ENCODE measurements around the gene ACTR5. TPM values are rescaled to one million over a fixed set of nuclear protein-coding genes. Genes with fewer than 3 reads are reported as not detected.

Gene ACTR5
- polyA plus RNA-seq, 1 of the 3 experiments (the other 2 are of a cell fraction): 9.7 TPM

GRCh38 chr20:38762174-38762573 lies 13.9 kb downstream of the ACTR5 start:
- H3K4me3 ChIP-seq (ENCODE audit: low read depth in 2 of 2, low read length in 1 of 2): no peak overlapping the region
- no peaks in the 10 kb centered on the region for H3K27me3 ChIP-seq (ENCODE audit: insufficient read depth)
- no peak overlapping the region for H2AFZ ChIP-seq (ENCODE audit: low read depth)
- H3K27ac ChIP-seq (ENCODE audit: low read depth in 2 of 2, low read length in 1 of 2): no peak overlapping the region
- POLR2A ChIA-PET: no interaction called here
- H3K9ac ChIP-seq: no peak overlapping the region
- H3K9me2 ChIP-seq: no peaks in the 10 kb centered on the region
- CTCF ChIA-PET: interaction anchor here (1.6 to 15.8 kb wide), 3 partner anchors 11 to 129 kb away, joined by 7 to 321 read pairs (median 99); partner anchors contain the start of gene ACTR5
- H3K36me3 ChIP-seq (replicated peaks in 1 of 2; ENCODE audit: control insufficient read depth in 1 of 2, insufficient read depth in 2 of 2, low read length in 1 of 2): peaks cover 26 to 77% of the 10 kb centered on the region in 2 experiments
- H3F3A ChIP-seq (replicated peaks; ENCODE audit: insufficient read depth): no peaks in the 10 kb centered on the region
- no peaks in the 10 kb centered on the region for H4K20me1 ChIP-seq (ENCODE audit: insufficient read depth)
- TF ChIP-seq PBX3 (IDR thresholded peaks at IDR 0.05): no peak
- no peak for TF ChIP-seq GATA2 (CRISPR knock-in tag; IDR thresholded peaks at IDR 0.05)
- TF ChIP-seq POLR2AphosphoS5 (IDR thresholded peaks at IDR 0.05; ENCODE audit: low read depth, low read length): no peak
- TF ChIP-seq TEAD4 (IDR thresholded peaks at IDR 0.05; ENCODE audit: borderline replicate concordance, insufficient read depth): no peak
- no peak for TF ChIP-seq NFIC (IDR thresholded peaks at IDR 0.05; ENCODE audit: borderline replicate concordance)
- no peak for TF ChIP-seq IRF3 (IDR thresholded peaks at IDR 0.05; ENCODE audit: low read depth, low read length)
- TF ChIP-seq FOXM1 (IDR thresholded peaks at IDR 0.05; ENCODE audit: low read depth): no peak
- TF ChIP-seq MAX (IDR thresholded peaks at IDR 0.05; ENCODE audit: low read depth): no peak
- TF ChIP-seq EP300 (IDR thresholded peaks at IDR 0.05; ENCODE audit: borderline replicate concordance in 1 of 2, low read depth in 1 of 2, low read length in 1 of 2): no peak
- no peak for TF ChIP-seq USF2 (IDR thresholded peaks at IDR 0.05; ENCODE audit: borderline replicate concordance, low read depth, low read length)
- TF ChIP-seq ELF1 (IDR thresholded peaks at IDR 0.05): no peak
- TF ChIP-seq YY1 (IDR thresholded peaks at IDR 0.05; ENCODE audit: low read depth): no peak
- no peak for TF ChIP-seq RFX5 (IDR thresholded peaks at IDR 0.05; ENCODE audit: low read length)
- no peak for TF ChIP-seq FOXJ3 (CRISPR knock-in tag; IDR thresholded peaks at IDR 0.05)
- peaks cover 0 to 9% of the 10 kb centered on the region in 2 experiments; a peak in 1 of 4 replicates for H3K4me1 ChIP-seq (ENCODE audit: control insufficient read depth in 1 of 2, insufficient read depth in 2 of 2, low read depth in 1 of 2, low read length in 1 of 2)
- H3K79me2 ChIP-seq (ENCODE audit: insufficient read depth): no peaks in the 10 kb centered on the region
- no peak for DNase-seq
- H3K4me2 ChIP-seq: no peak overlapping the region
- H3K9me3 ChIP-seq: no peaks in the 10 kb centered on the region

- no peak for DNase-seq
- ChIA-PET CTCF (interaction anchor here (0.6 to 13.5 kb wide), 3 partner anchors 13 to 118 kb away, joined by 3 to 99 read pairs (median 3); partner anchors contain the start of gene ACTR5), POLR2A (no interaction called here)
- Histone ChIP-seq H3K9me2 (no peaks in the 10 kb centered on the region), H3K9me3 (no peaks in the 10 kb centered on the region), H2AFZ (ENCODE audit: low read depth) (no peak overlapping the region), H3K27ac (ENCODE audit: low read depth in 2 of 2, low read length in 1 of 2) (no peak overlapping the region), H3F3A (replicated peaks; ENCODE audit: insufficient read depth) (no peaks in the 10 kb centered on the region), H3K4me1 (ENCODE audit: control insufficient read depth in 1 of 2, insufficient read depth in 2 of 2, low read depth in 1 of 2, low read length in 1 of 2) (peaks cover 0 to 9% of the 10 kb centered on the region in 2 experiments; a peak in 1 of 4 replicates), H3K4me3 (ENCODE audit: low read depth in 2 of 2, low read length in 1 of 2) (no peak overlapping the region), H3K4me2 (no peak overlapping the region), H3K79me2 (ENCODE audit: insufficient read depth) (no peaks in the 10 kb centered on the region), H3K27me3 (ENCODE audit: insufficient read depth) (no peaks in the 10 kb centered on the region), H3K36me3 (replicated peaks in 1 of 2; ENCODE audit: control insufficient read depth in 1 of 2, insufficient read depth in 2 of 2, low read length in 1 of 2) (peaks cover 17 to 81% of the 10 kb centered on the region in 2 experiments), H4K20me1 (ENCODE audit: insufficient read depth) (no peaks in the 10 kb centered on the region), H3K9ac (no peak overlapping the region)
- TF ChIP-seq RFX5 (IDR thresholded peaks at IDR 0.05; ENCODE audit: low read length): no peak
- WGBS (ENCODE audit: low lambda C conversion rate): 73% methylated on average over 1 of the region's 1 CpG
Observed at GRCh38 chr20:38763616-38764015, 15.4 kb downstream of the ACTR5 start.

All from SK-N-SH (cell line).